Measurements from ENCODE around the gene SEC14L5. TPM values are rescaled to one million over a fixed set of nuclear protein-coding genes. Genes with fewer than 3 reads are reported as not detected.
A peak's percentile ranks its signal among the peaks of the same experiment; 100 is the strongest.

SEC14L5 gene
- not detected in 2 replicates for total RNA-seq

DNA sequence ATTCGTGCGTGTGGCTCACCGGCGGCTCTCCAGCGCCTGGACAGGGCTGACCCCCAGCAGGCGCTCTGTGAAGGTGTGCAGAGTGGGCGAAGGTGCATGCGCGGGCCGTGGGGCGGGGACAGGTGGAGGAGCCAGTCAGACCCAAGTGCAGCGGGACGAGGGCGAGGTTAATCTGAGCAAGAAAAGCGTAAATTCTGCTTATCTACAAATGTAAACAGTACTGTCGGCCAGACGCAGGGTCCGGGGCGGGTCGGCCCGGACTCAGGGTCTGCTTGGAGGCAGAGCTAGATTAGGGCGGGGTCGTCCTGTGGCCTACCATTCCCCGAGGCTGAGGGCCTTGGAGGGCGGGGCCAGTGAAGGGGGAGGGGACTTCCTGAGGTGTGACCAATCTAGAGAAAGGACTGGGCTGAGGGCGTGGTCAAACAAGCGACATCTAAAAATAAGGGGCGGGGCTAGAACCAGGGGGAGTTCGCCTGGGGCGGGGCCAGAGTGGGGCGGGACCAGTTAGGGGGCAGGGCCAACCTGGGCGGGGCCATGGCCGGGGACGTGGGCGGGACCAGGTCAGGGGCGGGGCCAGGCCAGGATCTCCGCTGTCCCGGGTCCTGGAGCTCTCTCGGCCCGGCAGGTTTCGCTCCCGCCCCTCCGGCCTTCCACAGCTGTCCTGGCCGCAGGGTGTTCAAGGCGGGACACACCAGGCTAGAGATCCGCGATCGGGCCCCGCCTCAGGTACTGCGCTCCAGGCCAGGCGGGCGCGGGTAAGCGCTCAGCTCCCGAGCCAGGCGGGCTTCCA, at the start of gene SEC14L5:
Gene SEC14L5 (plus strand): TSS at position 611 of the 790 bp plus-strand sequence. CDS start 994 bp downstream, outside the sequence.
- Histone ChIP-seq H3K4me3 (ENCODE audit: low read depth, low read length) (peak within 1 kb of the TSS; percentile 60), H3K27me3 (ENCODE audit: control insufficient read depth, insufficient read depth, low read length) (peaks cover 11% of the 10 kb centered on the region), H3K36me3 (ENCODE audit: control insufficient read depth, insufficient read depth, low read length) (no peaks in the 10 kb centered on the region)
- TF ChIP-seq, protein P1, sequence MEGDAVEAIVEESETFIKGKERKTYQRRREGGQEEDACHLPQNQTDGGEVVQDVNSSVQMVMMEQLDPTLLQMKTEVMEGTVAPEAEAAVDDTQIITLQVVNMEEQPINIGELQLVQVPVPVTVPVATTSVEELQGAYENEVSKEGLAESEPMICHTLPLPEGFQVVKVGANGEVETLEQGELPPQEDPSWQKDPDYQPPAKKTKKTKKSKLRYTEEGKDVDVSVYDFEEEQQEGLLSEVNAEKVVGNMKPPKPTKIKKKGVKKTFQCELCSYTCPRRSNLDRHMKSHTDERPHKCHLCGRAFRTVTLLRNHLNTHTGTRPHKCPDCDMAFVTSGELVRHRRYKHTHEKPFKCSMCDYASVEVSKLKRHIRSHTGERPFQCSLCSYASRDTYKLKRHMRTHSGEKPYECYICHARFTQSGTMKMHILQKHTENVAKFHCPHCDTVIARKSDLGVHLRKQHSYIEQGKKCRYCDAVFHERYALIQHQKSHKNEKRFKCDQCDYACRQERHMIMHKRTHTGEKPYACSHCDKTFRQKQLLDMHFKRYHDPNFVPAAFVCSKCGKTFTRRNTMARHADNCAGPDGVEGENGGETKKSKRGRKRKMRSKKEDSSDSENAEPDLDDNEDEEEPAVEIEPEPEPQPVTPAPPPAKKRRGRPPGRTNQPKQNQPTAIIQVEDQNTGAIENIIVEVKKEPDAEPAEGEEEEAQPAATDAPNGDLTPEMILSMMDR (IDR thresholded peaks at IDR 0.05; ENCODE audit: insufficient read depth, low read length, poor library complexity, severe bottlenecking), result no peak
- DNase-seq (ENCODE audit: low read depth), result peak; percentile 85

DNA sequence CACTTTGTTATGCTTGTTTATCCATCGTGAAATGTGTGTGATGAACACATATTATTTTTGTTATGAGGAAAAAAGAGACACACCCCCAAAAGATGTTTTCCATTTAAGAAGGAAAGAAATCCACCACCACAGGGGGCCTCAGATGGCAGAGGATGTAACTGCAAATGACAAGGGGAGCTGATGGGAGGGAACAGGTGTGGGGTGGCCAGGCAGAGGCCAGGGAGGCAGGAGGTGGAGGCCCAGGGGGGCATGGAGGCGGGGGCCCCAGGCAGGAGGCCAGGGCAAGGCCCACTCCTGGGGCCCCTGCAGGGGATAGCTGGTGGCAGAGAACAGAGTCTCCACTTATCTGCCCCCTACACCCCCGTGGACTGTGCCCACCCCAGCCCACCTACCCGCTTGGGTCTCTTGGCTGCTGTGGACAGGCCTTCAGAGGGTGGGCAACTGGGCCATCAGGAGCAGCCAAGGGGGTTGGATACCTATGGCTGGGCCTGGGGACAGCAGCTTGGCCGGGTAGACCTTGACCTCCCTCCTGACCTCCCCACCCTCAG, 49.2 kb upstream of the SEC14L5 start:
- Histone ChIP-seq H3K36me3 (ENCODE audit: control insufficient read depth, insufficient read depth, low read length) (no peaks in the 10 kb centered on the region), H3K4me3 (ENCODE audit: low read depth, low read length) (no peak overlapping the region), H3K27me3 (ENCODE audit: control insufficient read depth, insufficient read depth, low read length) (no peaks in the 10 kb centered on the region)
- TF ChIP-seq, protein P1 (IDR thresholded peaks at IDR 0.05; ENCODE audit: insufficient read depth, low read length, poor library complexity, severe bottlenecking), result no peak
- DNase-seq (ENCODE audit: low read depth), result no peak

DNA sequence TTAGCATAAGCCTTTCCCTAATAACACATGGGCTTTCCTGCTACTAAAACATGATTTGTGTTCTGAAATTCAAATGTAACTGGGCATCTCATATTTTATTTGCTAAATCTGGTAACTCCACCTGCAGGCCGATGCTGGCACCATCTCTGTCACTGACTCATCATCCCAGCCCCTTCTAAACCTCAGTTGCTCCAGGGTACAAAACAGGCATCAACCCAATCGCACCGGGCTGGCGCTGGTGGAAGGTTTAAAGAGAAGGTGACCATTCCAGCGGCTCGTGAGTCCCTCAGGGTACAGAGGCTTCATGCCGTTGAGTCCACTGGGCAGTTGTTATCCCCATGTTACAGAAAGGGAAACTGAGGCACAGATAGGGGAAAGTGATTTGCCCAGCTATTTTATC, 48.3 kb upstream of the SEC14L5 start:
- no peaks in the 10 kb centered on the region for H3K27me3 ChIP-seq (ENCODE audit: control insufficient read depth, insufficient read depth, low read length)
- H3K4me3 ChIP-seq (ENCODE audit: low read depth, low read length), result no peak overlapping the region
- no peak for DNase-seq (ENCODE audit: low read depth)
- TF ChIP-seq, protein P1 (IDR thresholded peaks at IDR 0.05; ENCODE audit: insufficient read depth, low read length, poor library complexity, severe bottlenecking), result no peak
- no peaks in the 10 kb centered on the region for H3K36me3 ChIP-seq (ENCODE audit: control insufficient read depth, insufficient read depth, low read length)

DNA sequence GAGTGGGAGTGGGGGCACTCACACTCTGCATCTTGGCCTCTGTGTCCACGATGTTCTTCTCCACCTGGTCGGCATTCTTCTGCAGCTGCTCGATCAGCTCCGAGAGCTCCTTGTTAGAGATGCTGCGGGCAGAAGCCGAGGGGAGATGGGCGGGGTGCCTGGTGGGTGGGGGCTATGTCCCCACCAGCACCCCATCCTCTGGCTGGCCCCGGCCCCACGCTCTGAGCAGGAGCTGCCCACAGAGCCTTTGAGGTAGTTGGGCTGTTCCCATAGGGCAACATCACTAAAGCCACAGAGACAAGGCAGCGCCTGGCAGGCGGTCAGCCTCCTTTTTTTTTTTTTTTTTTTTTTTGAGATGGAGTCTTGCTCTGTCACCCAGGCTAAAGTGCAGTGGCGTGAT, 47.3 kb upstream of the SEC14L5 start:
- H3K36me3 ChIP-seq (ENCODE audit: control insufficient read depth, insufficient read depth, low read length), result no peaks in the 10 kb centered on the region
- H3K27me3 ChIP-seq (ENCODE audit: control insufficient read depth, insufficient read depth, low read length), result no peaks in the 10 kb centered on the region
- H3K4me3 ChIP-seq (ENCODE audit: low read depth, low read length), result no peak overlapping the region
- TF ChIP-seq, protein P1 (IDR thresholded peaks at IDR 0.05; ENCODE audit: insufficient read depth, low read length, poor library complexity, severe bottlenecking), result no peak
- DNase-seq (ENCODE audit: low read depth), result no peak

DNA sequence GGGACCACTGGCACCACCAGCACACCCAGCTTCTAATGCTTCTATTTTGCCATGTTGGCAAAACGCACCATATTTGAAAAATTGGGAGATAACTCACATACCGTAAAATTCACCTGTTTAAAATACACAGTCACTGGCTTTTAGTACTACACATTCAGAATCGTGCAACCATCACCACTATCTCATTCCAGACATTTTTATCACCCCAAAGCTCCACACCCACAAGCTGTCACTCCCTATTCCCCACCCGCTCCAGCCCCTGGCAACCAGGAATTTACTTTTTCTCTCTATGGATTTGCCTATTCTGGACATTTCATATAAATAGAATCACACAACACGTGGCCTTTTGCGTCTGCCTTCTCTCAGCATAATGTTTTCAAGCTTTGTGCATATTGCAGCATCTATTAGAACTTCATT, 46.2 kb upstream of the SEC14L5 start:
- Histone ChIP-seq H3K4me3 (ENCODE audit: low read depth, low read length) (no peak overlapping the region), H3K27me3 (ENCODE audit: control insufficient read depth, insufficient read depth, low read length) (no peaks in the 10 kb centered on the region), H3K36me3 (ENCODE audit: control insufficient read depth, insufficient read depth, low read length) (no peaks in the 10 kb centered on the region)
- no peak for DNase-seq (ENCODE audit: low read depth)
- TF ChIP-seq, protein P1 (IDR thresholded peaks at IDR 0.05; ENCODE audit: insufficient read depth, low read length, poor library complexity, severe bottlenecking), result no peak
